Activated CD4-positive, alpha-beta T cell treated with anti-CD3 and anti-CD28 coated beads, Interleukin-2, amount 50 U/mL, for 16 hours (primary cell): ENCODE measurements around the gene MACF1.
"Not testable (repeated sequence)": the region's sequence is repeated elsewhere in the genome, so short reads cannot be mapped to it uniquely, and the experiment has no call there.

Source experiments
- DNase-seq: peaks from one replicate; pipeline ENCODE4 v3.0.0-alpha.2; 2020

Gene MACF1, protein sequence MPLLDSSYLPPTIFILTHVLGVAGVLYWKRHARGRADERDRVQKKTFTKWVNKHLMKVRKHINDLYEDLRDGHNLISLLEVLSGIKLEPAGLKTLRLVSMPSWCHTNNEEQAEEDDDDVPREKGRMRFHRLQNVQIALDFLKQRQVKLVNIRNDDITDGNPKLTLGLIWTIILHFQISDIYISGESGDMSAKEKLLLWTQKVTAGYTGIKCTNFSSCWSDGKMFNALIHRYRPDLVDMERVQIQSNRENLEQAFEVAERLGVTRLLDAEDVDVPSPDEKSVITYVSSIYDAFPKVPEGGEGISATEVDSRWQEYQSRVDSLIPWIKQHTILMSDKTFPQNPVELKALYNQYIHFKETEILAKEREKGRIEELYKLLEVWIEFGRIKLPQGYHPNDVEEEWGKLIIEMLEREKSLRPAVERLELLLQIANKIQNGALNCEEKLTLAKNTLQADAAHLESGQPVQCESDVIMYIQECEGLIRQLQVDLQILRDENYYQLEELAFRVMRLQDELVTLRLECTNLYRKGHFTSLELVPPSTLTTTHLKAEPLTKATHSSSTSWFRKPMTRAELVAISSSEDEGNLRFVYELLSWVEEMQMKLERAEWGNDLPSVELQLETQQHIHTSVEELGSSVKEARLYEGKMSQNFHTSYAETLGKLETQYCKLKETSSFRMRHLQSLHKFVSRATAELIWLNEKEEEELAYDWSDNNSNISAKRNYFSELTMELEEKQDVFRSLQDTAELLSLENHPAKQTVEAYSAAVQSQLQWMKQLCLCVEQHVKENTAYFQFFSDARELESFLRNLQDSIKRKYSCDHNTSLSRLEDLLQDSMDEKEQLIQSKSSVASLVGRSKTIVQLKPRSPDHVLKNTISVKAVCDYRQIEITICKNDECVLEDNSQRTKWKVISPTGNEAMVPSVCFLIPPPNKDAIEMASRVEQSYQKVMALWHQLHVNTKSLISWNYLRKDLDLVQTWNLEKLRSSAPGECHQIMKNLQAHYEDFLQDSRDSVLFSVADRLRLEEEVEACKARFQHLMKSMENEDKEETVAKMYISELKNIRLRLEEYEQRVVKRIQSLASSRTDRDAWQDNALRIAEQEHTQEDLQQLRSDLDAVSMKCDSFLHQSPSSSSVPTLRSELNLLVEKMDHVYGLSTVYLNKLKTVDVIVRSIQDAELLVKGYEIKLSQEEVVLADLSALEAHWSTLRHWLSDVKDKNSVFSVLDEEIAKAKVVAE (N-terminal part only)

GRCh38 chr1:39204441-39205081 lies at the start of gene MACF1:
Gene MACF1 (plus strand): TSS chr1:39204695. CDS start chr1:39205023, 328 bp downstream.
- DNase-seq = peak; percentile 78

DNA sequence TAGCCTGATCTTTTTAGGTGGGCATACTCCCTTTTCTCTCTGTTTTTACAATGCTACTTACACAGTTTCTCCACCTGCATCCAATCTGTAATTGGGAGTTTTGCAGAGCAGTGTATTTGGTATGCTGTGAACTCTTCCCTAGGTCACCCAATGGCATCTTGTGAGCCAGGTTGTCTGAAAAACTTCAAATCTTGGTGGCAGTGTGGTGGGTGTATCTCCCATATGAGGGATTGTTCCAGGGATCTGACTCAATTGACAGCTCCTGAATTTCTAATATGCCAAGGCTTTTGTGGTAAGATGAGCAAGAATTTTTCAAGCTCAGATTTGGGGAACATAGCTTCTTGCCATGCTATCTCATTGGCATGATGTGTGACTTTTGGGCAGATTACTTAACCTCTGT lies 47.2 kb upstream of the MACF1 start:
- no peak for DNase-seq

- no peak for DNase-seq
These were observed 46.0 kb upstream of the MACF1 start for GRCh38 chr1:39158327-39159086.

GRCh38 chr1:39159224-39160036 lies 45.1 kb upstream of the MACF1 start:
- DNase-seq = no peak

- DNase-seq = no peak
These were observed 43.8 kb upstream of the MACF1 start for GRCh38 chr1:39160703-39161102.

GRCh38 chr1:39161811-39162210 lies 42.7 kb upstream of the MACF1 start:
- not testable (repeated sequence) for DNase-seq

DNA sequence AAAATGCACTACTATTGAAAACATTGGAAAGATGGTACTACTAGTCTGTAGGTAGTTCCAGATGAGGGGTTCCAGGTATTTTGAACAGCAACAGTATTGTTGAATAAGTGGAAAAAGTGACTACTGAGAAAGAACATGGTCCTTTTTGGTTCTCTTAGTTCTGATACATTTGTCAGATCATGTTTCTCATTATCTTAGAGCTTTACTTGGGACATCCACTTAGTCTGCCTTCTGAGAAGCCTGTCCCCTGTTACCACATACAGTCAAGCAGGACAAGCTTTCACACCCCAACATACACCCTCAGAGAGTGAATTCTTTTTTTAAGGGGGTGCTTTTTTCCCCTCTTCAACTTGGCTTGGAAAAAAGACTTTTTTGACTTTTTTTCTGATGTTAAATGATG lies 41.0 kb upstream of the MACF1 start:
- no peak for DNase-seq

DNA sequence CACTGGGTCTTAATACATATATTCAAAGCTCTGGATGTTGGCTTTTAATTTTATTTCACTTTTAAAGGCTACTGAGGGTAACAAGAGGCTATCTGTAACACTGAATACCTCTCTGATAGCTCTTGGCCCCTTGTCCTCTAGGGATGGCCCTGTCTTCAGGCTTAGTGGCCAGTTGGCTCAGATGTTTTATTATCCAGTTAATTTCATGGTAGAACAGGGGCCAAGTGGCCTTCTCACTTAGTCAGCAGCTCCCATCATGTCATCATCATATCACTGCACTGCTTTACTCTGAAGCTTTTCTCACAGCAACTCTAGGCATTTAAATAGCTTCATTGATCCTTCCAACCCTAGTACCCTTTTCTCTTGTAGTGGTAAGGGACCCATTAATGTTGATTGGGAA lies 40.2 kb upstream of the MACF1 start:
- DNase-seq = no peak

DNA sequence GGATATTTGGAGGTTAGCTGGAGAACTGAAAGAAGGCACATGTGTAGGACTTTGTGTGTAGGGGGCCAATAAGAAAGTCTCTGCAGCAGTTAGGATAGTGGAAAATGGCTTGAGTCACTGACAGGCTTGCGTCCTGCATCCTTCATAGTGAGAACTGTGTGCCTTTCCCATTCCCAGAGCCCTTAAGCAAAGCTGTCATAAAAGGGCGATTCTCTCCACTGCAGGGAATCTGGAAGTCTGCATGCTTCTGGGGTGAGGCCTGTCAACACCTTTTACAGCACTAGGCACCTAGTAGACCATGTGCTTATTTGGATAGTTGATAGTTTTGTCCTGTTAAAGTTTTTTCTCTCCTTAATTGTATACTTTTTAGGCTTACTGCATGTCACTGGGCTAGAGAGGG lies 39.4 kb upstream of the MACF1 start:
- no peak for DNase-seq

DNA sequence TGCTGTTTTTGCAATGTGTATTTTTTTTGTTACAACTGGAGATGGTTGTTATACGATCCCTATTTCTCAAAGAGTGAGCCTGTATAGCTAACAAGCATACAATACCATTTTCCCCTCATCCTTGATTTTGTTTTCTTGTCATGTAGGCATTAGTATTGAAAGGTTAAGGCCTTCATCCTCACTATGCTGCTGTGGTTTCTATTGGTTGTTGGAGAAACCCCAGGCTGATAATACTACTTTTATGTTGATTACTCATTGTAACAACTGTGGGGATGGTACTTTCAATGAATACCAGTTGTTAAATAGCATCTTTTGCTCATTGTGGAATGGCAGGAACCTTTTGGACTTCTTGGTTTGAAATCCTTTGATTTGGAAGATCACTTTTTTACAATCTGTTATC lies 39.0 kb upstream of the MACF1 start:
- no peak for DNase-seq

DNA sequence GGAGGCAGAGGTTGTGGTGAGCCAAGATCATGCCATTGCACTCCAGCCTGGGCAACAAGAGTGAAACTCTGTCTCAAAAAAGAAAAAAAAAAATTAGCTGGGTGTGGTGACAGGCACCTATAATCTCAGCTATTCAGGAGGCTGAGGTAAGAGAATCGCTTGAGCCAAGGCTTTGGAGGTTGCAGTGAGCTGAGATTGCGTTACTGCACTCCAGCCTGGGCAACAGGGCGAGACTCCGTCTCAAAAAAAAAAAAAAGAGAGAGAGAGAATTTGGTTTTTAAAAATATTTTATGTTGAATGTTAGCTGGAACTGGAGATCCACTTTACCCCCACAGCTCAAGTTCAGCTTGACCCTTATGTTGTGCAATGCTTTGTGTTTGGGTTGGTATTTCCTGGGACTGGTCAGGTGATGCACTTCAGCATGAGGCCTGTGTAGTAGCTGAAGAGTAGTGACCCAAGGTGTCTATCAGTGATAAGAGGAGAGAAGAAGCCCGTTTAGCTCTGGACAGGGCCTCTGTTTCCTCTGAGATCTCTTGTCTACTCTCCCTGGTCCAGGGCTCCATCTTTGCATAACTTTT lies 36.8 kb upstream of the MACF1 start:
- DNase-seq = no peak

DNA sequence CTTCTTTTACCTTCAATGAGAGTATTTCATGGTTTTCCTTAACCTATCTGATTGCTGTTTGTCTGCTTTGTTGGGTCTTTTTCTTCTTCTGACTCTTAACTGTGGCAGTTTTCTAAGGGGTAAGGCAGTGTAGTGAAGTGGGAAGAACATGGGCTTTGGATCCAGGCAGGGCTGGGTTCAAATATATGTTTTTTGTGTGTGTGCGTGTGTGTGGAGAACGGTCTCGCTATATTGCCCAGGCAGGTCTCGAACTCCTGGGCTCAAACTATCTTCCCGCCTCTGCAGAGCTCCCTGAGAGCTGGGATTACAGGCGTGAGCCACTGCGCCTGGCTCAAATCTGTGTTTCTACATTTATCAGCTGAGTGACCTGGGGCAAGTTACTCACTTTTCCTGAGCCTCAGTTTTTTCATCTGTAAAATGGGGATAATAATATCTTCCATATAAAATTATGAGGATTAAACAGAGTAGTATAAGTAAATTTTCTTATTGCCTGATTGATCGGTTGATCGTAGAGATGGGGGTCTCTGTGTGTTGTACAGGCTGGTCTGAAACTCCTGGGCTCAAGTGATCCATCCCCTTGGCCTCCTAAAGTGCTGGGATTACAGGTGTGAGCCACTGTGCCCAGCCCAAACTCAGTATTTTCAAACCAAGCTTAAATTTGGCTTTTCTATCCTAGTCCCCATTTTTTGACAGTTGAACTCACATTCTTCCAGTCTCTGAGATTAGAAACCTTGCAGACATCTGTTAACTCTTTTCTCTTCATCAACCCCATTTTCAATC lies 36.0 kb upstream of the MACF1 start:
- DNase-seq = no peak

GRCh38 chr1:39170731-39171667 lies 33.5 kb upstream of the MACF1 start:
- DNase-seq = no peak

DNA sequence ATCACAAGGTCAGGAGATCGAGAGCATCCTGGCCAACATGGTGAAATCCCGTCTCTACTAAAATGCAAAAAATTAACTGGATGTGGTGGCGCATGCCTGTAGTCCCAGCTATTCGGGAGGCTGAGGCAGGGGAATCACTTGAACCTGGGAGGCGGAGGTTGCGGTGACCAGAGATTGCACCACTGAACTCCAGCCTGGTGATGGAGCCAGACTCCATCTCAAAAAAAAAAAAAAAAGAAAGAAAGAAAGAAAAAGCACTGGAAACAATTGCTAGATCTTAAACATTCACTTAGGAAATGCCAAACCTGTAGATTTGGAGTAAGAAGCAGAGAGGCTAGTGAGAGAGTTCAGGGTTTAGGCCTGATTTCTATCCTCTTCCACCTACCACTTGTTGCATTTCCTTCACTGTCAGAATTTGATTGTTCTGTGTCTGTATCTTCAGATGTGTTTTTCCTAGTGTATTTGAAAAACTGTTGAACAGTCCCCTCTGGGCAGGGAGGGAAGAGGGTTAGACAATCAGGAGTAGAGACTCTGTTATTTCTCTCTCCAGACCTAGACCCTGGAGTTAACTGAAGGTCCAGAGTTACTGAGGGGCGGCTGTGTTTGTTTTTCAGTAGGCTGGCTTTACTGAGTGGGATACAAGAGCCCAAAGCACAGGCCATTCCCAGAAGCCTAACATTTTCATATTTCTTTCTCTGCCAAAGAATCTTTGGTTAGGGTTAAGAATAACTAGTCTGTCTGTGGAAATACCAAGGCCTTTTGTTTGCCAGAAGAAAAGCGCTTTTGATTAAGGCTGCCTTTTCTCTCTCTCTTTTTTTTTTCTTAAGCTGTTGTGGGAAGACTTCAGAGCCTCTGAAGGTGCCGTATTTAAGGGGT lies 31.1 kb upstream of the MACF1 start:
- DNase-seq = no peak

DNA sequence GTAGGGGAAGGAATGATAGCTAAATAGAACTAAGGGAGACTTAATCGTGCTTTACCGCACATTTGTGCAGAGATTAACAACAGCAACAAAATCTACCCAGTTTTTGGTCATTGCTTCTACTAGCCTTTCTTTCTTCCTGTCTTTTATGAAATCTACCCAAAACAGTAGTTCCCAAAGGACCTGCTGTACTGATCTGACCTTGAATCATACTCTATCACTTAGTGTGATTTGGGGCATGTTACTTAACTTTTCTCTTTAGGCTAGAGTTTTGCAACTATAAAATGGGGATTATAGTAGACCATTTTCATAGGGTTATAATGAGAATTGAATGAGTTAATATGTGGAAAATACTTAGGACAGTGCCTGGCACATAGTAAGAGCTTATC lies 30.5 kb upstream of the MACF1 start:
- no peak for DNase-seq

- no peak for DNase-seq
These were observed 30.0 kb upstream of the MACF1 start for GRCh38 chr1:39174390-39175081.

DNA sequence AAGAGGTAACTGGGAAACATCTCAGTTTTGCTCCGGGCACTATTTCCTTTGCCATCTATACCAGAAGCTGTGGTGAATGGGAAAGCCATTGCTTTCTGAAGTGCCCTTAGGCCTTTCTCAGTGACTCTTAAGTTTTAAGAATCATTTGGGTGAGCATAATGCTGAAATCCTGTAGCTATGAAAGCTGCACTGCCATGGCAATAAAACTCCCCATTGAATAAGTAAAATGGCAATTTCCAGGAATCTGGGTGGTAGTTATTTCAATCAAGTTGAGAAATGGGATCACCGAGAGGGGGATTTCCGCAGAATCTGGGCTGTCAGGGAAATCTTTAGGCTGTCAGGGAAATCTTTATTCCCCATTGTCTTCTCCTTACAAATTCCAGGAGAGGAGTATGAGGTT lies 26.8 kb upstream of the MACF1 start:
- no peak for DNase-seq
